ENCODE measurements around the gene MIEF2. TPM values are rescaled to one million over a fixed set of nuclear protein-coding genes. Genes with fewer than 3 reads are reported as not detected.

MIEF2 gene
- total and polyA plus RNA-seq, 10 of the 15 experiments (the other 5 are each of a cell fraction or from before 2014, with no cell fraction given): 0.16 to 9.2 (median 4.1) TPM

- DNase-seq (ENCODE audit: low read depth, low spot score) (no peak), FAIRE-seq (no peak), ATAC-seq (no peak)
- Histone ChIP-seq H3K79me2 (ENCODE audit: control insufficient read depth, insufficient read depth, low read length) (peaks cover 1% of the 10 kb centered on the region; the same call in 1 of the 2 replicates), H3K9me3 (replicated peaks; ENCODE audit: control insufficient read depth, insufficient read depth, low read length) (no peaks in the 10 kb centered on the region), H4K20me1 (ENCODE audit: control insufficient read depth, insufficient read depth) (no peaks in the 10 kb centered on the region), H3K4me2 (ENCODE audit: control insufficient read depth, insufficient read depth) (no peak overlapping the region), H3K36me3 (ENCODE audit: control insufficient read depth in 2 of 2, insufficient read depth in 2 of 2, low read length in 1 of 2) (peaks cover 11 to 29% of the 10 kb centered on the region in 2 experiments), H3K4me3 (no peak overlapping the region), H3K27me3 (replicated peaks in 1 of 2; ENCODE audit: control insufficient read depth in 2 of 2, insufficient read depth in 2 of 2, low read length in 1 of 2) (no peaks in the 10 kb centered on the region), H2AFZ (ENCODE audit: control insufficient read depth, low read depth, low read length) (no peak overlapping the region), H3K27ac (ENCODE audit: control insufficient read depth, insufficient read depth) (no peak overlapping the region), H3K9ac (ENCODE audit: control insufficient read depth, insufficient read depth, low read length) (no peak overlapping the region), H3K4me1 (ENCODE audit: control insufficient read depth, insufficient read depth, low read length) (no peaks in the 10 kb centered on the region; the same call in none of the 2 replicates)
- no TSS peak for BruUV-seq (replicated peaks)
- ChIA-PET RAD21 (ENCODE audit: unreplicated experiment) (no interaction called here), SMC1A (ENCODE audit: uncharacterized antibody, unreplicated experiment) (no interaction called here), POLR2A (no interaction called here), CTCF (no interaction called here)
- in situ Hi-C loops (cut with MboI): no loop called here
- WGBS (ENCODE audit: insufficient coverage, insufficient replicate concordance, low lambda C conversion rate, missing lambda C conversion rate): 86% methylated on average over 5 of the region's 5 CpGs
- intact Hi-C loops (cut with micrococcal nuclease; ENCODE audit: unreplicated experiment): no loop called here
- TF ChIP-seq ZNF274 (IDR thresholded peaks at IDR 0.05; ENCODE audit: insufficient read depth, insufficient read length) (no peak), BCLAF1 (IDR thresholded peaks at IDR 0.05) (no peak), PRDM15 (CRISPR knock-in tag; IDR thresholded peaks at IDR 0.05) (no peak), EED (IDR thresholded peaks at IDR 0.05; ENCODE audit: low read depth) (no peak), NR2C1 (IDR thresholded peaks at IDR 0.05) (no peak), CHD1 (IDR thresholded peaks at IDR 0.05; ENCODE audit: low read depth, low read length) (no peak), ATF3 (IDR thresholded peaks at IDR 0.05; ENCODE audit: borderline replicate concordance, extremely low read depth, low read depth, low read length) (no peak), FOXM1 (IDR thresholded peaks at IDR 0.05; ENCODE audit: low read depth, low read length) (no peak), MEF2A (IDR thresholded peaks at IDR 0.05; ENCODE audit: insufficient read depth, low read depth, low read length) (no peak), POLR2AphosphoS2 (IDR thresholded peaks at IDR 0.05; ENCODE audit: low read depth, low read length) (no peak), KLF5 (IDR thresholded peaks at IDR 0.05; ENCODE audit: partially characterized antibody) (no peak), RUNX3 (IDR thresholded peaks at IDR 0.05; ENCODE audit: low read length) (no peak), ASH2L (IDR thresholded peaks at IDR 0.05; ENCODE audit: borderline replicate concordance, low read depth) (no peak), IRF5 (IDR thresholded peaks at IDR 0.05; ENCODE audit: borderline replicate concordance) (no peak), CTCF (IDR thresholded peaks at IDR 0.05 in 2 of 3, conservative IDR thresholded peaks at IDR 0.05 in 1 of 3; ENCODE audit: control insufficient read depth in 2 of 3, extremely low read depth in 1 of 3, insufficient read depth in 1 of 3, low read depth in 3 of 3, low read length in 3 of 3) (no peak)
Measured at GRCh38 chr17:18252160-18252559, 8.3 kb upstream of the MIEF2 start.

Data from GM12878 (cell line).